HEK293T (cell line): ENCODE measurements around the gene NXPE1.
"Not testable (repeated sequence)": the region's sequence is repeated elsewhere in the genome, so short reads cannot be mapped to it uniquely, and the experiment has no call there.

Experiments
- BHLHE40 ChIP-seq: fragments of 450-650 bp; IDR thresholded peaks from 2 replicates; pipeline ENCODE4 v1.6.1; 2016; ENCODE audit warnings: mild to moderate bottlenecking, moderate library complexity, borderline replicate concordance
- CTBP1 ChIP-seq: fragments of 450-650 bp; IDR thresholded peaks from 2 replicates; pipeline ENCODE4 v1.6.1; 2016; ENCODE audit warnings: borderline replicate concordance
- HDGF ChIP-seq: fragments of 450-650 bp; IDR thresholded peaks from 2 replicates; pipeline ENCODE4 v1.6.1; 2017; ENCODE audit warnings: antibody characterized with exemption, borderline replicate concordance

- not testable (repeated sequence) for TF ChIP-seq HDGF, CTBP1, BHLHE40
These were observed 43.5 kb upstream of the NXPE1 start for GRCh38 chr11:114603151-114603550.
